Stimulated activated CD4-positive, alpha-beta T cell treated with anti-CD3 and anti-CD28 coated beads, Interleukin-1b, Interleukin-23, amount 100 ng/mL, for 1 hour (primary cell): Measurements from ENCODE around the gene POLR3A.

Experiments used
- DNase-seq, 2 donors: peaks; one replicate each; pipeline ENCODE4 v3.0.0-alpha.2; 2020; ENCODE audit warnings: low read depth in 2 of 2

POLR3A gene

DNA sequence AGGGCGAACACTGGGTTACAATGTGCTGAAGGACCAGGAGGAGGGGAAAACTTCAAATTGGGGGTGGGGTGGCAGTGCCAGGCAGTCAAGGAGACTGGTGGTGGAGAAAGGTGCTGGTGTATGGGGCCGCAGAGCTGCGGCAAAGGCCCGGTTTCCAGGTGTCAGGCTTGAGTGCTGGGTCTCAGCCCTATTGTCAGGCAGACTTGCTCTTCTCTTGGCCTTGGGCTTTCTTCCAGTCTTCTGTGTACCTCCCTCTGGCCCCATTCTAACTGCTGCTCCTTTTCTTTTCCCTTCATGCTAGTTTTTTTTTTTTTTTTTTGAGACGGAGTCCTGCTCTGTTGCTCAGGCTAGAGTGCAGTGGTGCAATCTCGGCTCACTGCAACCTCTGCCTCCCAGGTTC is 51.0 kb downstream of the POLR3A start:
- DNase-seq: no peak

- no peak for DNase-seq
Observed at GRCh38 chr10:77977934-77978333, 51.4 kb downstream of the POLR3A start.

GRCh38 chr10:77977016-77977415 is 52.3 kb downstream of the POLR3A start:
- no peak for DNase-seq

- no peak for DNase-seq
Observed at GRCh38 chr10:77975086-77975666, 54.1 kb downstream of the POLR3A start.

GRCh38 chr10:77974396-77975074 is 54.8 kb downstream of the POLR3A start:
- no peak for DNase-seq

DNA sequence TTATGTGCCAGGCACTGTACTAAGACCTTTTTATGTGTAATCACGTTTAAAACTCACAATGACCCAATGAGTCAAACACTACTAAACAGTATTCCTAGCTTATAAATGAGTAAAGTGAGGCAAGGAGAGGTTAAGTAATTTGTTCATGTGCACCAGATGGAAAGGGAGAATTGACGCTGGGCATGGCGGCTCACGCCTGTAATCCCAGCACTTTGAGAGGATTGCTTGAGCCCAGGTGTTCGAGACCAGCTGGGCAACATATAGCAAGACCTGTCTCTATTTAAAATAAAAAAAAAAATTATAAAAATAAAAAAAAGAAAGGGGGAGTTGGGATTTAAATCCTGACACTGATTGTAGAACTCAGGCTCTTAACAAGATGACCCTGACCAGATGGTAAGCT is 56.0 kb downstream of the POLR3A start:
- DNase-seq: no peak

DNA sequence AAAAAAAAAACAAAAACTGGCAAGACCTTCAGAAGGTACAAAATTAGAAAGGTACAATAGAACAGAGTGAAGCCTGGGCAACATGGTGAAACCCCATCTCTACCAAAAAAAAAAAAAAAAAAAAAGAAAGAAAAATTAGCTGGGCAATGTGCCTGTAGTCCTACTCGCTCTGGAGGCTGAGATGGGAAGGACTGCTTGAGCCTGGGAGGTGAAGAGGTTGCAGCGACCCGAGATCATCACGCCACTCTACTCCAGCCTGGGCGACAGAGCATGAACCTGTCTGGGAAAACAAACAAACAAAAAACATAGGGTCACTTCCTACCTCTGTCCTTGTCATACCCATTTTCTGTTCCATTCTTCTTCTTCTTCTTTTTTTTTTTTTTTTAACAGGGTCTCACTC is 57.2 kb downstream of the POLR3A start:
- DNase-seq: no peak

- DNase-seq: no peak
Observed at GRCh38 chr10:77971804-77972144, 57.5 kb downstream of the POLR3A start.

DNA sequence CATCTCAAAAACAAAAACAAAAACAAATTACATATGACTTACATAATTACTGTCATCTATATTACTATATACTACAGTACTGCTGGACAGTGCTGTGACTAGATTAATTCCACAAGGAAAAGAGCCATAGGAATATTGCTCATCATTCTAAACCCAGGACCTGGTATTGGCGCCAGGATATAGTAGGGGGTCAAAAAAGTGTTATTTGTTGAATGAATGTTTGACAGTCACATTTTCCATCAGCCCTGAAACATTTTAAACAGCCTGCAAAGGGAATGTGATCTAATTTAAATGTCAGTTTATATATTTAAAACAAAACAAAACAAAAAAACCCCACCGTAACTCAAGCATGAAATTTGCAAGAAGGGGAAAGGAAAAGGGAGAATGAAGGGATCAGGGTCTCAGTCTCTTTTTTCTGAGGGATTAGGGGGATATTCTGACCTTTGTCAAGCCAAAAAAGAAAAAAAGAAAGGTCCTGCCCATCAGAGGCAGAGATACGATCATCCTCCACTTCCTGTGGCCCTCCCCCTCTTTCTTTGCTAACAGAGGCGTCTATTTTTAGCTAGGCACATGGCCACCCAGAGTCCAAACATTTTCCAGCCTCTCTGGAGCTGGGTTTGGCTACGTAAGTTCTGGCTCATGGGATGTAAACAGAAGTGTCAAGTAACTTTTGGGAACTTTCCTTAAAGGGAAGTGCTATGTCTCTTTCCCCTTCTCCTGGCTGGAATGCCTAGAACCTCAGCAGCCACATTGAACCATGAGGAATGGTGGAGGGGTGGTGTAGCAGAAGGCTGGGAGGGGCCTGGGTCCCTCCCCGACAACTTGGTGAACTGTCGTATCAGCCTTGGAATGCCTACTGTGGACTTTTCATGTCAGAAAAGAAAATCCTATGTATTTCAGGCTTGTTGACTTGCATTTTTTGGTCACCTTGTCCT is 58.2 kb downstream of the POLR3A start:
- no peak for DNase-seq

DNA sequence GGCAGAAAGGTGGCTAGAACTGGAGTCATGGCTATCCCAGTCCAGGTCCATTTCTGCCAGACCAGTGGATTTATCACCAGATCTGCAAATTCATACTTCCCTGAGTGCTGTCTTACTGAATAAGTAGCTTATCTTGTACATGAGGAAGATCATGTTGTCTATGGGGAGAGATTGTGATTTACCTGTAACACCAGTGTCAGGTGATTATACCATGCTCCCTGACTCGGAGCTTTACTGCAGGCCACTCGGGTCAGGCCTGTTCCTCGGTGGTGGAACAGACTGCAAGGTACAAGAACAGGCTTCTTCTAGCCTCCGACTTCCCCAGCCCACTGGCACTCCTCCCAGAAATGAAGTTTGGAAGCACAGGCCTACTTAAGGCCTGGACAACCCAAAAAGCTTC is 60.2 kb downstream of the POLR3A start:
- DNase-seq: no peak

DNA sequence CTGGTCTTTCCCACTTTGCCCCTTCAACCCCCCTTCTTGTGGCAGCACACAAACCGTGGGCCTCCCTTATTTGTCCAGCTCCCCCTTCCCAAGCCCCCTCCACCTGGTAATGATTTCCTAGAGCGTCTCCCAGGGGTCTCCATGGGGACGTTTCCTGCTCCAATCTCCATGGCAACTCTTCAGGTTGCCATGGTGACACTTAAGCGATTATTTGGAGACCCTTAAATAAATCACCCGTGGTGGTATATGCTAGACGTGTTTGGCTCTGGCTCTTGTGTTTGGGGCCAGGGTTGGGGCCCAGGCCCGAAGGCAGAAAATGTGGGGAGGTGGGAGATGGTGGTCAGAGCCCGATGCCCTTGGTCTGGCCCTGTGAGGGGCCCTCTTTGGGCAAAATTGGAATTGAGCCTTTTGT is 61.7 kb downstream of the POLR3A start:
- no peak for DNase-seq

GRCh38 chr10:77965294-77965693 is 64.0 kb downstream of the POLR3A start:
- DNase-seq: no peak

DNA sequence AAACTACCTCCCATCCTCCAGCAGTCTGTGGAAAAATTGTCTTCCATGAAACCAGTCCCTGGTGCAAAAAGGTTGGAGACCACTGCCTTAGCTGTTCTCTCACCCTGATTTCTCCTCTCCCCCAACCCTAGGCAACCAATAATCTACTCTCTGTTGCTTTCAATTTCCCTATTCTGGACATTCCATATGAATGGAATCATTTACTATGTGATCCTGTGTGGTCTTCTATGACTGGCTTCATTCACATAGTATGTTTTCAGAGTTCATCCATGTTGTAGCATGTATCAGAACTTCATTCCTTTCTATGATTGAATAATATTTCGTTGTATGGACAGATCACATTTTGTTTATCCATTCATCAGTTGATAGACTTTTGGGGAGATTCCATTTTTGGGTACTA is 64.5 kb downstream of the POLR3A start:
- no peak for DNase-seq

DNA sequence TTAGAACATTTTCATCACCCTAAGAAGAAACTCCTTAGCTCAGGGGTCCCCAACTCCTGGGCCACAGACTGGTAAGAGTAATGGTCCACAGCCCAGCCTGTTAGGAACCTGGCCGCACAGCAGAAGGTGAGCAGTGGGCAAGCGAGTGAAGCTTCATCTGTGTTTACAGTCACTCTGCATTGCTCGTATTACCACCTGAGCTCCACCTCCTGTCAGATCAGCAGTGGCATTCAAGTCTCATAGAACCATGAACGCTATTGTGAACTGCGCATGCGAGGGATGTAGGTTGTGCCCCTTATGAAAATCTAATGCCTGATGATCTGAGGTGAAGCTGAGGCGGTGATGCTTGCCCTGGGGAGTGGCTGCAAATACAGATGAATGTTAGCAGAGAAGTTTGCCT is 65.4 kb downstream of the POLR3A start:
- no peak for DNase-seq

GRCh38 chr10:77962350-77963146 is 66.8 kb downstream of the POLR3A start:
- DNase-seq: no peak

DNA sequence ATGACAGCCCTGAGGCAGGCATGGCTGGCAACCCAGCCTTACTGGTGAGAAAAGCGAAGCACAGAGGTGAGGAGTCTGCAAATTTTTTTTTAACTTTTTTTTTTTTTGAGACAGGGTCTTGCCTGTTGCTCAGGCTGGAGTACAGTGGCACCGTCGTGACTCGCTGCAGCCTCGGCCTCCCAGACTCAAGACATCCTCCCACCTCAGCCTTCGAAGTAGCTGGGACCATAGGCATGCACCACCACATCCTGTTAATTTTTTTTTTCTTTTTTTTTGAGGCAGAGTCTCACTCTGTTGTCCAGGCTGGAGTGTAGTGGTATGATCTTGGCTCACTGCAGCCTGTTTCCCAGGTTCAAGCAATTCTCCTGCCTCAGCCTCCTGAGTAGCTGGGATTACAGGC is 67.6 kb downstream of the POLR3A start:
- no peak for DNase-seq

GRCh38 chr10:77960829-77961329 is 68.4 kb downstream of the POLR3A start:
- no peak for DNase-seq

DNA sequence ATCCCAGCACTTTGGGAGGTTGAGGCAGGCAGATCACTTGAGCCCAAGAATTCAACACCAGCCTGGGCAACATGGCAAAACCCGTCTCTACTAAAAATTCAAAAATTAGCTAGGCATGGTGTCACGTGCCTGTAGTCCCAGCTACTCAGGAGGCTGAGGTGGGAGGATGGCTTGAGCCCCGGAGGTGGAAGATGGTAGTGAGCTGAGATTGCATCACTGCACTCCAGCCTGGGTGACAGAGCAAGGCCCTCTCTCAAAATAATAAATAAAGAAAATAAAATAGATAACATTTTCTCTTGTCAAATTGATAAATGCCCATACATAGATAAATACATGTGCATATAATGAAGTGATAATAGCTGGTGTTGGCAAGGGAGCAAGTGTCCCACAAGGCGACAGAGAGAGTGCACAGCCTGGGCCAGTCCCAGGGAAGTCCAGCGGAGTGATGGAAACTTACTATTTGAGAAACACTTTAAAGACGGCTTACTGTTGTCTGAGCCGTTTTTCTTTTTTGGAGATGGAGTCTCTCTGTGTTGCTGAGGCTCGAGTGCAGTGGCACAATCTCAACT is 69.3 kb downstream of the POLR3A start:
- DNase-seq: no peak

DNA sequence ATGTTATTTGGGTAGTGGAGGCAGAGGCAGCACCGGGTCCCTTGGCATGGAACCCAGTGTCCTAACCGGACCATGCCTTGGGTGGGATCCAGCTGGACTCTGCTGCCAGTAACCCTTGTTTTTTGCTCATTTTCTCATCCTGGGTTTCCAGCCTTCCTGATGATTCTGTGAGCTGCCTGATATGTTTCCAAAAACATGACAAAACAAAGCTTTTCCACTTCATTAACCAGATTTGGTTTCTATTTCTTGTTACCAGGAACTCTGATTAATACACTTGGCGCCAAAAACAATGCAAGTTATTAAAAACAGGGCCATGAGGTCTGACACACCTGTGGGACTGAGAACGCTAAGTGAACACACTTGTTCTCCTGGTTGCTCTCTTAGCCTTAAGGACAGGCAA is 69.9 kb downstream of the POLR3A start:
- no peak for DNase-seq

DNA sequence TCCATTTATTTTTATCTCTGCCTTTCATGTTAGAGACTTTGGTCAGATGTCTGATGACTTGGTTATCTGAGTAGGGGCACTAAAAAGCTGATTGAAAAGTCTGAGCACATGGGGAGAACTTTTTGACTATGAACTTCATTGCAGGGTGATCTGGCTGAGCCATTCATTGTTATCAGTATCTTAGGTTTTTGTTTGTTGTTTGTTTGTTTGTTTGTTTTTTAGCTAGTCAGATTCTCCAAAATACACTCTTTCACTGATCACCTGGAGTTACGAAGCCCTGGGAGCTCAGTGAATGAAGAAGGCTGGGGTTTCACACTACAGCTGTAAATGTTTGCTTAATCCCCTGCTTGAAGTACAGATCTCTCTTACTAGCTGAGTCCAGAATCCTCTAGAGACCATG is 74.2 kb downstream of the POLR3A start:
- no peak for DNase-seq

GRCh38 chr10:77949167-77949566 is 80.1 kb downstream of the POLR3A start:
- no peak for DNase-seq

GRCh38 chr10:77946084-77946483 is 83.2 kb downstream of the POLR3A start:
- DNase-seq: no peak
